HG03558 (cell line): ENCODE measurements around the gene KDM3B.
"Not testable (repeated sequence)": the region's sequence is repeated elsewhere in the genome, so short reads cannot be mapped to it uniquely, and the experiment has no call there.

Source experiments
- ATAC-seq: cut with Tn5 transposase; IDR thresholded peaks from one replicate; pipeline ENCODE4 v1.9.1; 2021; ENCODE audit warnings: moderate number of reproducible peaks; ENCODE audit not compliant: unreplicated experiment; ENCODE audit errors: extremely low read depth

The KDM3B gene, protein sequence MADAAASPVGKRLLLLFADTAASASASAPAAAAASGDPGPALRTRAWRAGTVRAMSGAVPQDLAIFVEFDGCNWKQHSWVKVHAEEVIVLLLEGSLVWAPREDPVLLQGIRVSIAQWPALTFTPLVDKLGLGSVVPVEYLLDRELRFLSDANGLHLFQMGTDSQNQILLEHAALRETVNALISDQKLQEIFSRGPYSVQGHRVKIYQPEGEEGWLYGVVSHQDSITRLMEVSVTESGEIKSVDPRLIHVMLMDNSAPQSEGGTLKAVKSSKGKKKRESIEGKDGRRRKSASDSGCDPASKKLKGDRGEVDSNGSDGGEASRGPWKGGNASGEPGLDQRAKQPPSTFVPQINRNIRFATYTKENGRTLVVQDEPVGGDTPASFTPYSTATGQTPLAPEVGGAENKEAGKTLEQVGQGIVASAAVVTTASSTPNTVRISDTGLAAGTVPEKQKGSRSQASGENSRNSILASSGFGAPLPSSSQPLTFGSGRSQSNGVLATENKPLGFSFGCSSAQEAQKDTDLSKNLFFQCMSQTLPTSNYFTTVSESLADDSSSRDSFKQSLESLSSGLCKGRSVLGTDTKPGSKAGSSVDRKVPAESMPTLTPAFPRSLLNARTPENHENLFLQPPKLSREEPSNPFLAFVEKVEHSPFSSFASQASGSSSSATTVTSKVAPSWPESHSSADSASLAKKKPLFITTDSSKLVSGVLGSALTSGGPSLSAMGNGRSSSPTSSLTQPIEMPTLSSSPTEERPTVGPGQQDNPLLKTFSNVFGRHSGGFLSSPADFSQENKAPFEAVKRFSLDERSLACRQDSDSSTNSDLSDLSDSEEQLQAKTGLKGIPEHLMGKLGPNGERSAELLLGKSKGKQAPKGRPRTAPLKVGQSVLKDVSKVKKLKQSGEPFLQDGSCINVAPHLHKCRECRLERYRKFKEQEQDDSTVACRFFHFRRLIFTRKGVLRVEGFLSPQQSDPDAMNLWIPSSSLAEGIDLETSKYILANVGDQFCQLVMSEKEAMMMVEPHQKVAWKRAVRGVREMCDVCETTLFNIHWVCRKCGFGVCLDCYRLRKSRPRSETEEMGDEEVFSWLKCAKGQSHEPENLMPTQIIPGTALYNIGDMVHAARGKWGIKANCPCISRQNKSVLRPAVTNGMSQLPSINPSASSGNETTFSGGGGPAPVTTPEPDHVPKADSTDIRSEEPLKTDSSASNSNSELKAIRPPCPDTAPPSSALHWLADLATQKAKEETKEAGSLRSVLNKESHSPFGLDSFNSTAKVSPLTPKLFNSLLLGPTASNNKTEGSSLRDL (N-terminal part only)

DNA sequence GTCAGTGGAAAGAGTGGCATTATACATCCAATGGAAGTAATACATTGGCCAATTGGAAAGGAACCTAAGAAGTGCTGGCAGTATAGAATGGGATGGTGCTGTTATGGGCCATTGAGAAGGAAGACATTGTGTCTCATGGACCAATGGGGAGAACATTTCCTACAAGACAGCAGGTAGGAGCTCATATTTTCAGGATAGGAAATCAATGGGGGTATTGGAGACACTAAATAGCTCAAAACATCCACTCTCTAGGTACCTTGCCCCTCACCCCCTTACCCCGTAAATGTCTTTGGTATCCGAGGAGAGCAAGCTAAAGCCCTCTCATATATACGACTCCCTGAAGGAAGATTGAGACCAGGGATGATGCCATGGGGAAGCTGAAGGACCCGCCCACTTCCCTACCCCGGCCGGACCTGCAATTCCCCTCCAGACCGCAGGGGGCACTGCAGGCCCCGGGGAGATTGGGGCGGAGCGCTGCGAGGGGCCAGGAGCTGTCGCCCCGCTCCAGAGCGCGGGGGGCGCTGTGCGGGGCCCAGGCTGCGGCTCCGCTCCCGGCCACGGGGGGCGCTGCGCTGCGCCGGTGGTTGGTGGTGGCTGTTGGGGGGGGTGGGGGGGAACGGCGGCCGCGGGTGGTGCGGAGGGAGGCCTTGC is at the start of gene KDM3B:
Gene KDM3B, plus strand, starts transcription at position 615 of the 651 bp plus-strand sequence. CDS start 111 bp downstream, outside the sequence.
- peak; percentile 35 for ATAC-seq

DNA sequence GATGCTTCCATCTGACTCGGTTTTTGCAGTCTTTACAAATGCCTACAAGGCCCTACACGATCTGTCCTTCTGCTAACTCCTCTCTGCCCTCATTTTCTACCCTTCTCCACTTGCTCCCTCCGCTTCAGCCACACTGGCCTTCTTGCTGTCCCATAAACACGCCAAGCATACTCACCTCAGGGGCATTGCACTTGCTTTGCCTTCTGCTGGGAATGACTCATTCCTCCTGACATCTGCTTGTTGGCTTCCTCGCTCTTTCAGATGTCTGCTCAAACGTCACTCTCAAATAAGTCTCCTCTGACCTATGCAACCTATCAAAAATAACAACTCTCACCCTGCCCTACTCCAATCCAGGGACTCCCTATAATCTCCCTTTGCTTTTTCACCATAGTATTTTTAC is 49.1 kb upstream of the KDM3B start:
- no peak for ATAC-seq

DNA sequence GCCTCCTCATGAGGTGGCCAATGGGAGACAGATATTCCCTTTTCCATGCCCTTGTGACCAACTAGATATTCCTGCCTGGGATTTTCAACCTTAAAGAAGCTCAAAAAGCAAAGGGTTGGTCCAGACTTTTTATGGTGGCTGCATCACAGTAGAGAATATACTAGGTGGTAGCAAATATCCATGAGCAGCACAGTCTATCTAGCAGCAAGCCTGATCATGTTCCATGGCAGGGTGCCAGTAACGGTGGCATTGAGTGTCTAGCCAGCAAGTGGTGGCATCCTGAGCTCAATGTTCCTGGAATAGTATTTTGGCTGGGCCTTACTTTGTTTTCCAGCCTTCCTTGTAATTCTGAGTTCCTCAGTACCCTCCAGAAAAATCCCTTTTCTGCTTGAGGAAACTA is 46.7 kb upstream of the KDM3B start:
- no peak for ATAC-seq

DNA sequence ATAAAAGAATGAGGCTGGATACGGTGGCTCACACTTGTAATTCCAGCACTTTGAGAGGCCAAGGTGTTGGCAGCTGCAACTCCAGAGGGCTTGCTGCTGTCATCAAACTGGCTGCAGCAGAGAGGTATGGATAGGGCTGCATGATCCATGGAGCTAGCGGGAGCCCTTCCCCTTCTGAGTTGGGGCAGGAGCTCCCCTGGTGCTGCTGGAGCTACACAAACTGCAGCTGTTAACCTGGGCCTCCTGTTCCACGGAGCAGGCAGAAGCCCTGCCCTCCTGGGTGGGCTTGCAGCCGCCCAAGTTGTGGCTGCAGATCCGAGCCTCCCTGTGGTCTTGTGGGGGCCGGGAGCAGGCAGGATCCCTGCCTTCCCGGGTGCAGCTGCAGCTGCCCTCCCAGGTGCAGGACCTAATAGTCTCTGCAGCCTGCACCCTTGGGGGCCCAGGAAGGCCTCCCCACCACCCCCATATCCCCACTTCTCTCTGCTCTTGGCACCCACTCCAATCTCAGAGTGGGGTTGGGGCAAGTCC is 36.7 kb upstream of the KDM3B start:
- no peak for ATAC-seq

DNA sequence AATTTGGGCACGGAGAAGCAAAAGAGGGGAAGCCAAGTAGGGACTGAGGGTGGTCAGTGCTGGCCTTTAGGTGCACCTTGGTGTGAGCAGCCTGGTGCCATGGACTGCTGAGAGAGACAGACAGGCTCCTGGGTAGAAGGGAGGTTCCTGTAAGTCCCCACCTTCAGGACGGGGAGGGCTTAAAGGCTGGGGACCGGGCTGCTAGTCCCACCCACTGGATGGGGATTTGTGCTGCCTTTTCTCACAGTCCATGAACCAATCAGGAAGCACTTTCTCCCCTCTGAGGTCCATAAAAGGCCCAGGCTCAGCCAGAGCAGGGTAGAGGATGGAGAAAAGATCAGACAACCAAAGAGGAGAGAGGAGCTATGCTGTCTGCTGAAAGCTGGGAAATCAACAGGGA is 36.1 kb upstream of the KDM3B start:
- no peak for ATAC-seq

DNA sequence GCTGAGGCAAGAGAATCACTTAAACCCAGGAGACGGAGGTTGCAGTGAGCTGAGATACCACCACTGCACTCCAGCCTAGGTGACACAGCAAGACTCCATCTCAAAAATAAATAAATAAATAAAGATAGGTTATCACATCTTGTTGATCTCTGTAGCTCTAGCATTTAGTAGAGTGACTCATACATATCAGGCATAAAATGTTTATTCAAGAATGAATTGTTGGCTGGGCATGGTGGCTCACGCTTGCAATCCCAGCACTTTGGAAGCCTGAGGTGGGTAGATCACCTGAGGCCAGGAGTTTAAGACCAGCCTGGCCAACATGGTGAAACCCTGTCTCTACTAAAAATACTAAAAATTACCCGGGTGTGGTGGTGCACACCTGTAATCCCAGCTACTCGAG is 34.3 kb upstream of the KDM3B start:
- not testable (repeated sequence) for ATAC-seq

DNA sequence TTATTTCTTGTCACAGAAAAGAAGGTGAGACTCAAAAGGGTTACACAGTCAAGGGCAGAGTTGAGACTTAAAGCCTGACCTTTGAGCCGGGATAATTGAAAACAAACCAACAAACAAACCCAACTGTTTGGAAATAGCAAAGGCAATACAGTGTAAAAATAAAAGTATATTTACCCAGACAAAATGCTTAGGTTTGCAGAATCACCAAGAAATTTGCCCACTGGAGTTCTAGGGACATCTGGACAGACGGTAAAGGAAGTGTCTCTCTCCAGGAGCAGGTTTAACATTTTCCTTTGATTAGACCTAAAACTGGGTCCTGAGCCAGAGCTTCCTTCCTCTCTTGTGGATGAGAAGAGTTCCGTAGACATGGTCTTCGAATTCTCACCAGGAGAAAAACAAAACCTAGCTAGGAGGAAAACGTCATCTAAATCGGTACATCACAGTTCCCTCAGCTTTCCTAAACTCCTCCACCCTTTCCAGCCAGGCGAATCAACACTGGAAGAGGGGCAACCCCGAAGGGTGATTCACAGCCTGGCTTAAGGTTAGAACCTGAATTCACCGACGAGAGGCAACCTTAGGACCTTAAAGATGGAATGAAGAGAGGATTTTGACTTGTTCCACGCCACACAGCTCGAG is 21.6 kb upstream of the KDM3B start:
- ATAC-seq: no peak

DNA sequence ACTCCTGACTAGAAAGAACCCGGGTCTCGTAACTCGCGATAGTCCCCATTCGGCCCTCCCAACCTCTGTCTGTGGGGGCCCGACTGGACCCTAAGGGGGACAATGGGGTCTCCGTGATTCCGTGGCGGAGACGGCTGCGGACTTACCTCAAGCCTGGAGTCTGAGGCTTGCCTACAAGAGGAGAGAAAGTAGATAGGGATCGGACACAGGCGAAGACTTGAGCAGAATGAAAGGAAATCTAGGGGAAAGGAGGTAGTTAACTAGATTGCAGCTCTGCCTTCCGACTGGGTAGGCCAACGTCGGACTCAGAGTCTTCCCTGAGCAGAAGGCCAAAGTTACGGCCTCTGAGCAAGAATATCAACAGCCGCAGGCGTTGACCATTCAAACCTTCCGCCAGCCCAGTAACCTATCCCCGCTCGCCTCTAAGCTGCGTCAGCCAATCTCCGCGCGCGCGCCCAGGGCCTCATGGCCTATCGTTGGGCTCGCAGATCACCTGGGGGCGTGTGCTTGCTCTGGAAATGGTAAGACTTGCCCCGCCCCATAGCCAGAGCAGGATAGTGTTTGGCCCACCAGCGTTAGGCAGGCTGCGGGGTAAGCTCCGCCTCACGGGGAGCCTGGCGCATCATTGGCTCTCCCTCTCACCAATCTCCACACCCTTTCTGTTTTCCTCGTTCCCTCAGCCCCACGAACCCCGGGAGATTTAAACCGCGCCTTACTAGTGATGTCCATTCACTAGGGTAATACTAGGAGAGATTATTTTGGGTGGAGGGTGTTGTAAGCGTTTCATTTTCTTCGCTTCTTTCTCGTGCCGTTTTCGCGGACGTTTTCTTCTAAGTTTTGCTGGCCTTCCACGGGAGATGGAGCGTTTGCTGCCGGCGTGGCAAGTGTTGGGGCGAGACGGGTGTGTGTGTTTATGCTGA is 20.8 kb upstream of the KDM3B start, which contains the start of gene CDC25C:
Gene CDC25C, minus strand, starts transcription at position 356 of the 920 bp plus-strand sequence. CDS start 624 bp downstream, outside the sequence.
- ATAC-seq: peak; percentile 93

DNA sequence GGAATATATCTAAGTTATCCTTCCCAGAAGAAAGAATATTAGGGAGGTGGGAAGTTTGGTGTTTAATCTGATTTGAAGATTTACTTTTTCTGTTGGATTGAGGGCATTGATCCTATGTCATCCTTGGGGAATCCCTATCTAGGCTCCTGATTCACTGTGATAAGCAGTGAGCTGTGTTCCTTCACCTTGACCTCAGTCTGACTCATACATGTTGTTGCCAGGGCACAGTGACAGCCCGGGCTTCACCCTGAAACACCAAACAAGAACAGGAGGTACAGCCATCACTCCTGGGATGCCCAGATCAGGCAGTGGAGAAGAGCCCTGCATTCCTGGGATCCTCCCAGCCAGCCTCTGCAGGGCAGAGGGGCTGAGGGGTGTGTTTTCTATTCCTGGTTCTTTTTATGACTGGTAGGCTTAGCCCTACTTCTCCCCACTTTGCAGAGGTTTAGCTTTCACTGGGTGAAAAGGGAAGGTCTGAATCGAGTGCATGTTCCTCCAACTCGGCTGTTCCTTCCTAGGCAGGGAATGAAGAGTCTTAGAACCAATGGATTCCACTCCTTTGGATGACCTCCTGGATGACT is 17.5 kb upstream of the KDM3B start:
- no peak for ATAC-seq

DNA sequence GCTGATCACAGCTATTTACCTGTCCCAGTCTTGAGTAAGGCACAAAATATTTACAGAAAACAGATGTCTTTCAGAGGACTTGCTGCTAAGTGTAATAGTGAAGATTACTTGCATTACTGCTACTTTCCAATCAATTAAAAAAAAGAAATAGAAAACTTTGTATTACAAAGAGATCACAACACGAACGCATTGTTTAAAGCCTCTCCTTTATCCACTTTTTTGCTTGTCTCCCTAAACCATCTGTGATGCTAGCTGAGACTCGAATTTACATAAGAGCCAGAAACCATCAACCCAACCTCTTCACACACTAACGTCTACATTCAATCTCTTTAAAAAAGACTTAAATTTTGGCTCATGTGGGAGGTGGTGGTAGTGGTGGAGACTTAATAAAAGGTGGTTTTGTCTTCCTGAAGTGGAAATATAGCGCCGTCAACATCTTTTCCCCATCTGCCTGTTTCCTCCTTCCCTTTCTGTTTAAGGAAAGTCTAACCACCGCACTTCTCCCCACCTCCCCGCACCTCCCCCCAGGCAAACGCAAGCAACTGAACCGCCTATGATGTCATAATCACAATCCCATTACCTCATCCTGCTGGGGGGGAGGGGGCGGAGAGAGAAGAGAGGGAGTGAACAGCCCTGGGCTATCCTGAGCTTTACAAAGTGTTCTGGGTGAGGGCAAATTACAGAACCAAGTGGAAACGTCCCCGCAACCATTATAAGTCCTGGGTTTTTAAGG is 15.4 kb upstream of the KDM3B start:
- ATAC-seq: no peak

DNA sequence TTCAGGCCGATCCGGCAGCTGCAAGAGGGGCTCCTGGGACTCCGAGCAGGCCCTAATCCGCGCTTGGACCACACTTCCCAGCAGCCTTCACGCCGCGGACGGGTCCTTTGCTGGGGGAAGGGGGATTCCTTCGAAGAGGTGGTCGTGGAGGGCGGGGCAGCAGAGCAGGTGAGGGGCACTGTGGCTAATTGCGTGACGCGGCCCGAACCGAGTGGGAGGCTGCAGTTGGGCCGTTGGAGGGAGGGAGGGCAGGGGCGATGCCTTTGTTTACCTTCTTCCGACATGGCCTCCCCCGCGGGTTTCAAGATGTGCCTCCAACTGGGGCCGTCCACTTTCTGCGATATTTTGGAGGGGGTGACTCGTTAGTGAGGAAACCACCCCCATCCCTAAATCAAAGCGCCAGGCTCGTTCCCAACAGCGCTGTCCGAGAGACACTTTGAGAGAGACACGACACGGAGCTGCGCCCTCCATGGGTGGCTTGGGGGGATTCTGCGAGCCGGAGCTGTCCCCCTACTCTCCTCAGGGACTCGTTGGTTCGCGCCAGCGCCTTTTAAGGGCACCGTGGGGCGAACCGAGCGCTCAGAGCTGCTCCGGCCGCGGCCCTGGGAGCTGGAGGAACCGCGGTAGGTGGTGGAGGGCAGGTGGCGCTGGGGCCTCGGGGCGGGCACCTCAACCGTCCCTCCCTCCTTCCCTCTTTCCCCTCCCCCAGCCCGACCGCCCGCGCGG is 14.6 kb upstream of the KDM3B start, which contains the start of gene FAM53C:
Gene FAM53C, plus strand, starts transcription at position 582 of the 726 bp plus-strand sequence. CDS start 3,070 bp downstream, outside the sequence.
- peak; percentile 75 for ATAC-seq

DNA sequence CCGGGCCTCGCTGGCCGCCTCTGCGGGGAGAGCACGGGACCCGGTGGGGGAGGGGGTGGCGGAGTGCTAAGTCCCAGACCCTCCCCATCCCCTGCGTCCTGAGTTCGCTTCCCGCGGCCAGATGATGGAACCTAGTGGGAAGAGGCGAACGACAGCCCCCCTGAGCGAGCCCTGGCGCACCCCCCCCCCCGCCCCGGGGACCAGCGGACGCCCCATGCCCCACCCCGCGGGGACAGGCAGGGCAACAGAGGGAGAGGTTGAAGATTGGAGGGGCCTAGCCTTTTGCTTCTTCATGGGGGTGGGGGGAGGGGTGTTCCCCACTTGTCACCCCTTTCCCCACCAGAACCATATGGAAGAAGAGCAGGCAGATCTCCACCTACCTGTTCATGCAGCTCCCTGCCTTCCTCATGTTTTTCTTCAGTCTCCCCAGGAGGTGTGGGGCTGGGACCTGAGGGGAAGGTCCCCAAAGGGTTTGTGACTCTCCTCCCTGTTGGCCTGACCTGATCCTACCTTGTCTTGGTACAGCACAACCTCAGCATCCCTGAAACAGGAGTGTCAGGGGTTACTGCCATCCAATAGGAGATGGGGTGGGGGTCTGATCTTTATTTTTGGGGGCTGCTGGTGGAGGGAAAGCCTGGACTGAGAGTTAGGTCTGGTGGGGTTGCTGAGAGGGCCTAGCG is 13.9 kb upstream of the KDM3B start:
- no peak for ATAC-seq

DNA sequence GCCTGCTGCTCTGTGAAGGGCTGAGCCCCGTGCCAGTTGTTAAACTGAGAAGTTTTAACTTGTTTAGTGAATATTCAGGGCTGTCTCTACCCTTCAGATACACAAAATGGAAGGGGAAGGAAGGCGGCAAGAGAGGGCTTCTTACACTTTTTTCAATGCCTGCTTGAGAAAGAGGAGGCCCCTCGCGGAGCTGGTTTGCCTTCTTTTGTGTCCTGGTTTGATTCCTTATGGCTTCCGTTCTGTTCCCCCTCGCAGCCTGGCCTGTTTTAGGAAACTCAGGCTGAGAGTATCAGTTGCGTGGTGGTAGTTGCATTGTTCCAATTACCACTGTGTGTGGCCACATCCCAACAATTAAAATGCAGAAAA is 13.4 kb upstream of the KDM3B start:
- no peak for ATAC-seq

DNA sequence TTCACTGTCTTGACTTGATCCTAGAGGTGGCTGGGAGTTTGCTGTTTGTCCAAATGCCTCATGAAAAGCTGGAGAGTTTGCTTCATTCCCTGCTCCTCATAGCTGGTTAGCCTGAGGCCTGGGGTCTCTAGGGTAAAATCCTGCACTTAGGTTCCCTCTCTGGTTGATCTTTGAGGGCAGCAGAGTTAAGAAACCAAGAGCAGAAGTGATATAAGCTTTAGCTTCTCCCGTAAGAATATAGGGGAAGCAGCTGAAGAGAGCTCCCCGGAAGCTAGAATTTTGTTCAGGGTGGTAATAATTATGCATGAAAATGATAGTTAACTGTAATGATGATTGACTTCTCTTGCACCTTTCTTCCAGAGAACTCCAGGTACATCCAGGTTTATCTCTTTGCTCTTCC is 13.0 kb upstream of the KDM3B start:
- no peak for ATAC-seq

DNA sequence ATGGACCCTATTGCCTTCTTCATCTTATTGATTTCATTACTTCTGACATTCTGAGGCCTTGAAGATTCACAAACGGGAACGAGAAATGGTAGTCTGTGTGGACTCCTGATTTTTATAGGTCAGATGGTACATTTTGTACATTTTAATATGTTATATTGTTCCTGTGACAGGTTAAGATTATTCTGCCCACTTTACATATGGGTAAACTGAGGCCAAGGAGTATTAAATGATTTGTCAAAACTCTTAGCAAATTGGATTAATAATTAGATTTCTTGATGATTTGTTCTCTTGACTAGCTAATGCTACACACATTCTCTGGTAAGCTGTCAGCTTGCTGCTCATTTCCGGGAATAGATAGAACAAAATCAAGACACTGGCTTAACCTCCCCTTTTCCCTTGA is 12.5 kb upstream of the KDM3B start:
- no peak for ATAC-seq
